Liver (tissue), 3 donors: ENCODE measurements around the gene SLC8A1.

Source experiments
- CTCF ChIP-seq: fragments of 150-350 bp; IDR thresholded peaks from 2 replicates; pipeline ENCODE4 v1.5.1; 2017; ENCODE audit warnings: improper control_type of control experiment, low read depth, low read length; ENCODE audit not compliant: missing input control
- FOXA1 ChIP-seq: IDR thresholded peaks from 2 replicates; pipeline ENCODE4 v1.6.1; 2016; ENCODE audit warnings: antibody characterized with exemption
- MAX ChIP-seq: IDR thresholded peaks from 2 replicates; pipeline ENCODE4 v1.6.1; 2016; ENCODE audit warnings: antibody characterized with exemption
- REST ChIP-seq: IDR thresholded peaks from 2 replicates; pipeline ENCODE4 v1.6.1; 2016; ENCODE audit warnings: antibody characterized with exemption, mild to moderate bottlenecking
- TAF1 ChIP-seq: conservative IDR thresholded peaks from 2 replicates; pipeline ENCODE4 v1.6.1; 2016; ENCODE audit warnings: antibody characterized with exemption, mild to moderate bottlenecking
- donor health status: healthy.
- donor health status: healthy.

GRCh38 chr2:40165509-40165844 is 286.4 kb downstream of the SLC8A1 start:
- no peak for TF ChIP-seq FOXA1
- no peak for TF ChIP-seq CTCF
- no peak for TF ChIP-seq REST
- TF ChIP-seq TAF1, result no peak
- no peak for TF ChIP-seq MAX
